Stimulated activated naive CD4-positive, alpha-beta T cell (primary cell): ENCODE measurements around the gene RBM25.

Experiments
- DNase-seq, 6 experiments: peaks; one replicate each; lab custom pipeline; 2025; lab: John Stamatoyannopoulos, UW

The RBM25 gene

GRCh38 chr14:73102806-73103497 lies 44.6 kb downstream of the RBM25 start:
- no peak for DNase-seq

- DNase-seq: no peak
Observed at GRCh38 chr14:73105050-73105449, 46.7 kb downstream of the RBM25 start.

GRCh38 chr14:73105727-73106126 lies 47.4 kb downstream of the RBM25 start:
- DNase-seq: no peak

DNA sequence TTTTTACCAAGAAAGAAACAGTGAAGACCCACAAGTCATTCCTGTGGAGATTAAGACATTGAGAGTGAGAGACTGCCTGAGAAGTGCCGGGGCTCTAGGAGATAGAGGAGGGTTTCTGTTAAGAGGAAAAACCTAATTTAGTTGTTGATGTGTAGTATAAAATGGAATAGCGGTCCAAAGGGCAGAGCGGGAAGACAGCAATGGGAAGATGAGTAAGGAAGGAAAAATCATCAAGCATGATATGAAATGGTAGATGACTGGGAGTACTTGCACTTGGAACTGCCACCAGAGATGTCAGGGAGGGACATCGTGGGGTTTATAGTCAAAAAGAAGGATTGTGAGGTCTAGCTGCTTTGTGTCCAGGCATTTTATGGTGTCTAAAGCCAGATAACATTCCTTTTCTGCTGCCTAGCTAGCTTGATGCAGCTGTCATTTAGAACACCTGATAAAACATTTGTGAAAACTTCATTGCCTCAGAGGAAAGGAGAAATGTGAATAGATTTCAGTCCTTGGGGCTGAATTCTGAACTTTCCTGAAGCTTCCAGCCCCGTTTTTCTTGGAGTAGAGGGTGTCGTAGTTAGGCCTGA lies 57.8 kb downstream of the RBM25 start:
- no peak for DNase-seq

- DNase-seq: no peak
Observed at GRCh38 chr14:73124180-73124894, 66.0 kb downstream of the RBM25 start.

GRCh38 chr14:73125169-73125588 lies 66.8 kb downstream of the RBM25 start:
- no peak for DNase-seq

DNA sequence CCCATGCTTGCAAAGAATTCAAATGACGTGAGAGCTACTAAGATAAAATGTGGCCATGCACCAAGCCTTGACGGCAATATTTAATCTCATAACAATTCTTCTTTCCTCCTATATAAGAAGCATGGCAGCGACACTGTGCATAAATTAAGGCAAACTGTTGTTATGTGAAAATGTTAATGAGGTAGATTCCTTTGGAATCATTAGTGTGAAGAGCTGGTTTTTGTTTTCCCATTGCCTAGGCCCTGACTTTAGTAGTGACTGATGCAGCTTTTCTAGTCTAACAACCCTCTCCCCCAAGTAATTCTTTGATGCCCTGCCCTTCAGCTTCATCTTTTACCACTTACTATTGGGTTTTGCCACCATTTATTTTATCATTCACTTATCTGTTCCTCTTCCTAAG lies 67.4 kb downstream of the RBM25 start:
- no peak for DNase-seq

- no peak for DNase-seq
Observed at GRCh38 chr14:73133795-73134194, 75.5 kb downstream of the RBM25 start.

- DNase-seq: no peak
Observed at GRCh38 chr14:73136085-73136386, 77.7 kb downstream of the RBM25 start.

DNA sequence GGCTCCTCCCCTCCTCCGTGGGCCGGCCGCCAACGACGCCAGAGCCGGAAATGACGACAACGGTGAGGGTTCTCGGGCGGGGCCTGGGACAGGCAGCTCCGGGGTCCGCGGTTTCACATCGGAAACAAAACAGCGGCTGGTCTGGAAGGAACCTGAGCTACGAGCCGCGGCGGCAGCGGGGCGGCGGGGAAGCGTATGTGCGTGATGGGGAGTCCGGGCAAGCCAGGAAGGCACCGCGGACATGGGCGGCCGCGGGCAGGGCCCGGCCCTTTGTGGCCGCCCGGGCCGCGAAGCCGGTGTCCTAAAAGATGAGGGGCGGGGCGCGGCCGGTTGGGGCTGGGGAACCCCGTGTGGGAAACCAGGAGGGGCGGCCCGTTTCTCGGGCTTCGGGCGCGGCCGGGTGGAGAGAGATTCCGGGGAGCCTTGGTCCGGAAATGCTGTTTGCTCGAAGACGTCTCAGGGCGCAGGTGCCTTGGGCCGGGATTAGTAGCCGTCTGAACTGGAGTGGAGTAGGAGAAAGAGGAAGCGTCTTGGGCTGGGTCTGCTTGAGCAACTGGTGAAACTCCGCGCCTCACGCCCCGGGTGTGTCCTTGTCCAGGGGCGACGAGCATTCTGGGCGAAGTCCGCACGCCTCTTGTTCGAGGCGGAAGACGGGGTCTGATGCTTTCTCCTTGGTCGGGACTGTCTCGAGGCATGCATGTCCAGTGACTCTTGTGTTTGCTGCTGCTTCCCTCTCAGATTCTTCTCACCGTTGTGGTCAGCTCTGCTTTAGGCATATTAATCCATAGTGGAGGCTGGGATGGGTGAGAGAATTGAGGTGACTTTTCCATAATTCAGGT lies 78.3 kb downstream of the RBM25 start, which contains the start of gene PSEN1:
Gene PSEN1, plus strand, starts transcription at position 121 of the 839 bp plus-strand sequence. CDS start 11,513 bp downstream, outside the sequence.
- DNase-seq: peak; percentile 95 to 98 (median 98)

DNA sequence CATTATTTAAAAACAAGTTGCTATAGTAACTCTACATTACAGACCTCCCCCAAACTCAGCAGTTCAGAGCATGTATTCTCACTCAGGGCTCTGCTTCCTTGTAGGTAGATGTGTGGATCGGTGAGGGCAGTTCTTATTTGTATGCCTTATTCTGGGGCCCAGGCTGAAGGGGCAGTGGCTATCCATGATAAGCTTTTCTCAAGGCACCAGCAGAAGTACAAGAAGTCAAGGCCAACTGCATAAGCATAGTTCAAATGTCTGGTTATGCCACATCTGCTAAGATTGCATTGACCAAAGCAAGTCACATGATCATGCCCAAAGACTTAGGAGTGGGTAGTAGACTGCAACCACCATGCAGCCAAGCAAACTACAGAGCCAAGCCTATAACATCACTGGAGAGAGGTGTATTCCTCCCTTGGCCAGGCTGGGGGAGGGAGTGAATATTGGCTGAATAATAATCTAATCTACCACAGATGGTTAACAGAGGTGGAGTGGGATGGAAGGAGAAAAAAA lies 82.5 kb downstream of the RBM25 start:
- DNase-seq: no peak

GRCh38 chr14:73142216-73142615 lies 83.9 kb downstream of the RBM25 start:
- no peak for DNase-seq

GRCh38 chr14:73143003-73143402 lies 84.7 kb downstream of the RBM25 start:
- no peak for DNase-seq

GRCh38 chr14:73143617-73144016 lies 85.3 kb downstream of the RBM25 start:
- DNase-seq: no peak

GRCh38 chr14:73145371-73145770 lies 87.0 kb downstream of the RBM25 start:
- no peak for DNase-seq

GRCh38 chr14:73146111-73146510 lies 87.8 kb downstream of the RBM25 start:
- no peak for DNase-seq

DNA sequence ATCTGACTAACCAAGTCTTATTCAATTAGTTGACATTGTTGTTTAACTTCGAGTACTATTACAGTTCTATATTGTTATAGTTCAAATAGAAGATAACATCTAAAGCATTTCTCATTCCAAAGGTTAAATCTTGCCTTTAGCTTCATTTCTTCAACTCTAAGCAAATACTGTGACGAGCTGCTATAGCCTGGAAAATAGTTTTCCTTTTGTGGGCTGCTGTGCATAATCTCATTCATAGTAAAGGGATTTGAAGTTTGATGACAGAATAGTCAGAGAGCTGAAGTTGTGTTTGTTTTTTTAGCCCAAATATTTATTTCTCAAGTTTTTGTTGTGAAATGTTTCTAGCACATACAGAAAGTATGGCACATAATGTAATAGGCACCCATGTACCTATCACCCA lies 91.4 kb downstream of the RBM25 start:
- no peak for DNase-seq

DNA sequence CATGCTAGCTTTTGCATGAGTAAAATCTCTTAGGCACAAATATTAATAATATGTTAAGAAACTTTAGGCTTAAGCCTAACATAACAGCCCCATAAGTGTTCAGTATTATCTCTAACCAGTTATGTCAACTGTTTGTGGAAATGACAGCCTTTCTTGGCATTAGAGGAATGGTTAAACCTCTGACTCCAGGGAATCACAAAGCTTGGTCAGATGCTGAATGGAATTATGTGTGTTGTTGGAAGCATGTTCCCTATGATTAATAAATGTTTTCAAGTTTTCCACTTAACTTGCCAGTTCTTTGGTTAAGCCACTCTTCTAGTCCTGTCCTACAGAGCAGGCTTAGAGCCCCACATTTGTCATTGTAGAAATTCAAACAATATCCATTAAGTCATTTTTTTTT lies 94.9 kb downstream of the RBM25 start:
- DNase-seq: no peak

GRCh38 chr14:73162251-73162650 lies 103.9 kb downstream of the RBM25 start:
- DNase-seq: no peak

DNA sequence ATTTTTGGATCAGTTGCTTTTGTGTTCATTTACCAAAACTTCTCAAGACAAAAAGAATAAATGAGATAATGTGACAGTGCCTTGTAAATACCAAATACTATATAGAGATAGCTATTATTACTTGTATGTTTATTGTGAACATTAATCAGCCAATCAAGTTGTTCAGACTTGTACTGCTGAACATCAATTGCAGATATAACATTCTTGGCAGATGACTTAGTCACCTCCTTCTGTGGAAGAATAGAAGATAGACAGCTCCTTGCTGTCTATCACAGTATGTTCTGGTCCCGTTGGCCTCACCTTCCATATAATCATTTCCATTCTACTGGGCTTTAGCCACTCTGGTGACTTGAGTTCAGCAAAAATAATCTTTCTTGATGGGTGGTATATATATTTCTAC lies 108.1 kb downstream of the RBM25 start:
- no peak for DNase-seq

GRCh38 chr14:73167727-73168126 lies 109.4 kb downstream of the RBM25 start:
- no peak for DNase-seq

DNA sequence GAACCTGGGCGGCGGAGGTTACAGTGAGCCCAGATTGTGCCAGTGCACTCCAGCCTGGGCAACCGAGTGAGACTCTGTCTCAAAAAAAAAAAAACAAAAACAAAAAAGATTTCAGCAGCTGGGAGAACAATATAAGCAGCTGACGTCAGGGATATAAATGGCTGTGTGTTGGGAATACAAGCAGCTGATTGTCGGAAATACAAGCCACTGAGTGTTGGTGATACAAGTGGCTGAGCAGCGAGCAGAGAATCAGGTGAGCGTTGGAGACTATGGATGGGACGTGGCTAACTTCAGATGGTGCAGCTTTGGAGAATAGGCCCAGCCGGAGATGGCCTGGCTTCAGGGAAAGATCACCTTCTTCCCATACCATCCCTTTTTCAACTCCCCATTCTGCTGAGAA lies 109.9 kb downstream of the RBM25 start:
- DNase-seq: no peak
